Thyroid gland (tissue), 4 donors: ENCODE measurements around the gene NRM. TPM values are rescaled to one million over a fixed set of nuclear protein-coding genes. Genes with fewer than 3 reads are reported as not detected.

Experiments used
- DNase-seq, 2 donors: peaks; one replicate each; pipeline ENCODE4 v3.0.0-alpha.2; 2019
- H3K27ac ChIP-seq, 3 donors: fragments of 200-600 bp; sonication (generic); 1 replicate in 2 of 3; 2 replicates in 1 of 3; pipeline ENCODE4 v1.5.1; 2016 to 2019; ENCODE audit warnings: mild to moderate bottlenecking in 1 of 3, moderate library complexity in 1 of 3
- H3K27me3 ChIP-seq: fragments of 200-600 bp; sonication (generic); one replicate; pipeline ENCODE4 v1.5.1; 2019
- H3K36me3 ChIP-seq, 2 donors: fragments of 200-600 bp; sonication (generic); one replicate each; pipeline ENCODE4 v1.5.1; 2016 to 2019
- H3K4me1 ChIP-seq, 2 donors: fragments of 200-600 bp; sonication (generic); one replicate each; pipeline ENCODE4 v1.5.1; 2017 to 2019
- H3K4me3 ChIP-seq, 3 donors: fragments of 200-600 bp; sonication (generic); replicated peaks in 1 of 3; 1 replicate in 2 of 3; 2 replicates in 1 of 3; pipeline ENCODE4 v1.5.1; 2016; ENCODE audit warnings: mild to moderate bottlenecking in 1 of 3
- H3K9me3 ChIP-seq: fragments of 200-600 bp; sonication (generic); one replicate; pipeline ENCODE4 v1.5.1; 2017
- CTCF ChIP-seq, 6 experiments: fragments of 200-600 bp in 3 of 6; fragments of 450-650 bp in 3 of 6; sonication (generic) in 3 of 6; IDR thresholded peaks; one replicate each; pipeline ENCODE4 v1.5.1; 2016 to 2019; ENCODE audit warnings: antibody characterized with exemption in 6 of 6, mild to moderate bottlenecking in 2 of 6, inconsistent platforms in 1 of 6, moderate library complexity in 1 of 6
- POLR2A ChIP-seq, 2 donors: fragments of 450-650 bp; IDR thresholded peaks; one replicate each; pipeline ENCODE4 v1.6.1; 2017; ENCODE audit warnings: antibody characterized with exemption in 2 of 2, mild to moderate bottlenecking in 2 of 2, moderate library complexity in 1 of 2
- WGBS, 2 donors: methylation state at CpG; one replicate each; pipeline ENCODE4 v1.1.5; 2017; 5-methylcytosine and 5-hydroxymethylcytosine counted together
- intact Hi-C: fragments of 100-400 bp; cut with DNase I; formaldehyde crosslinking; loops from one replicate; pipeline ENCODE4 v1.15.1; 2023
- total RNA-seq, 4 donors: library from RNA; depleted of rRNA; stranded (reverse); fragments of >200 nt; gene quantifications; one replicate each; pipeline ENCODE4 v1.2.3, GENCODE V29; 2016

NRM gene
- total RNA-seq, 4 donors from 2014 or later = 3.5 to 8.3 (median 5.7) TPM

GRCh38 chr6:30684386-30685156, 6.2 kb downstream of the NRM start:
- Histone ChIP-seq H3K4me1 (peaks cover 20 to 52% of the 10 kb centered on the region in 2 donors), H3K9me3 (no peaks in the 10 kb centered on the region), H3K4me3 (peak overlapping the region in 1 of 3 donors; percentile 81), H3K27me3 (no peaks in the 10 kb centered on the region), H3K27ac (peak overlapping the region; percentile 93 to 98 (median 95)), H3K36me3 (no peaks in the 10 kb centered on the region)
- no peak for DNase-seq
- WGBS, 2 donors = 50 to 68% methylated on average over 13 to 19 of the region's 21 CpGs
- TF ChIP-seq CTCF (IDR thresholded peaks at IDR 0.05) (no peak), POLR2A (IDR thresholded peaks at IDR 0.05) (no peak)
- intact Hi-C loops = no loop called here

- WGBS, 2 donors = 46 to 68% methylated on average over 2 of the region's 2 CpGs
These were observed 6.8 kb downstream of the NRM start for GRCh38 chr6:30683980-30684338.

GRCh38 chr6:30683183-30683979, 7.4 kb downstream of the NRM start:
- no peaks in the 10 kb centered on the region for H3K9me3 ChIP-seq
- H3K36me3 ChIP-seq = no peaks in the 10 kb centered on the region
- peak overlapping the region; percentile 60 to 98 (median 93) for H3K27ac ChIP-seq
- no peaks in the 10 kb centered on the region for H3K27me3 ChIP-seq
- H3K4me3 ChIP-seq = peak overlapping the region in 2 of 3 donors; percentile 14 to 81
- DNase-seq = no peak
- intact Hi-C loops = no loop called here
- no peak for TF ChIP-seq POLR2A (IDR thresholded peaks at IDR 0.05)
- no peak for TF ChIP-seq CTCF (IDR thresholded peaks at IDR 0.05)
- peaks cover 20 to 48% of the 10 kb centered on the region in 2 donors for H3K4me1 ChIP-seq
- 40 to 42% methylated on average over 7 of the region's 7 CpGs for WGBS, 2 donors

More at GRCh38 chr6:30683980-30684338, 6.8 kb downstream of the NRM start:
- H3K36me3 ChIP-seq = no peaks in the 10 kb centered on the region
- no peaks in the 10 kb centered on the region for H3K27me3 ChIP-seq
- peak overlapping the region in 1 of 3 donors; percentile 81 for H3K4me3 ChIP-seq
- peak overlapping the region; percentile 60 to 98 (median 93) for H3K27ac ChIP-seq
- peaks cover 20 to 53% of the 10 kb centered on the region in 2 donors for H3K4me1 ChIP-seq
- H3K9me3 ChIP-seq = no peaks in the 10 kb centered on the region
- no peak for DNase-seq
- intact Hi-C loops = no loop called here
- TF ChIP-seq POLR2A (IDR thresholded peaks at IDR 0.05) (no peak), CTCF (IDR thresholded peaks at IDR 0.05) (no peak)

- Histone ChIP-seq H3K9me3 (no peaks in the 10 kb centered on the region), H3K27me3 (no peaks in the 10 kb centered on the region), H3K4me3 (peak overlapping the region in 1 of 3 donors; percentile 81), H3K36me3 (peaks cover 0 to 3% of the 10 kb centered on the region in 2 donors), H3K4me1 (peaks cover 11 to 38% of the 10 kb centered on the region in 2 donors), H3K27ac (peak overlapping the region; percentile 60 to 98 (median 93))
- DNase-seq = peak; percentile 56 to 61
- peak in 1 of 2 donors; percentile 4 for TF ChIP-seq POLR2A (IDR thresholded peaks at IDR 0.05)
- no peak for TF ChIP-seq CTCF (IDR thresholded peaks at IDR 0.05)
- intact Hi-C loops = no loop called here
- WGBS, 2 donors = 52 to 55% methylated on average over 6 to 11 of the region's 11 CpGs
These were observed 8.4 kb downstream of the NRM start for GRCh38 chr6:30682143-30683117.
